Fibroblast of villous mesenchyme (primary cell): Measurements from ENCODE around the gene RAC2. TPM values are rescaled to one million over a fixed set of nuclear protein-coding genes. Genes with fewer than 3 reads are reported as not detected.

ENCODE experiments used
- DNase-seq: peaks from one replicate; pipeline ENCODE4 v3.0.0-alpha.2; 2010; ENCODE audit warnings: low read depth
- H3K4me3 ChIP-seq: 2 replicates; pipeline ENCODE4 v1.5.1; 2011; ENCODE audit warnings: low read depth, mild to moderate bottlenecking, low read length
- total RNA-seq: library from RNA; depleted of rRNA; stranded (reverse); fragments of >200 nt; gene quantifications from 2 replicates; pipeline ENCODE4 v1.2.3, GENCODE V29; 2012
- TF ChIP-seq, protein P1 (sequence below): IDR thresholded peaks from 2 replicates; pipeline ENCODE4 v1.5.1; 2012; ENCODE audit warnings: low read depth, mild to moderate bottlenecking, low read length; ENCODE audit not compliant: insufficient read depth

The RAC2 gene
- total RNA-seq, 1 donor, result 11.2 TPM

DNA sequence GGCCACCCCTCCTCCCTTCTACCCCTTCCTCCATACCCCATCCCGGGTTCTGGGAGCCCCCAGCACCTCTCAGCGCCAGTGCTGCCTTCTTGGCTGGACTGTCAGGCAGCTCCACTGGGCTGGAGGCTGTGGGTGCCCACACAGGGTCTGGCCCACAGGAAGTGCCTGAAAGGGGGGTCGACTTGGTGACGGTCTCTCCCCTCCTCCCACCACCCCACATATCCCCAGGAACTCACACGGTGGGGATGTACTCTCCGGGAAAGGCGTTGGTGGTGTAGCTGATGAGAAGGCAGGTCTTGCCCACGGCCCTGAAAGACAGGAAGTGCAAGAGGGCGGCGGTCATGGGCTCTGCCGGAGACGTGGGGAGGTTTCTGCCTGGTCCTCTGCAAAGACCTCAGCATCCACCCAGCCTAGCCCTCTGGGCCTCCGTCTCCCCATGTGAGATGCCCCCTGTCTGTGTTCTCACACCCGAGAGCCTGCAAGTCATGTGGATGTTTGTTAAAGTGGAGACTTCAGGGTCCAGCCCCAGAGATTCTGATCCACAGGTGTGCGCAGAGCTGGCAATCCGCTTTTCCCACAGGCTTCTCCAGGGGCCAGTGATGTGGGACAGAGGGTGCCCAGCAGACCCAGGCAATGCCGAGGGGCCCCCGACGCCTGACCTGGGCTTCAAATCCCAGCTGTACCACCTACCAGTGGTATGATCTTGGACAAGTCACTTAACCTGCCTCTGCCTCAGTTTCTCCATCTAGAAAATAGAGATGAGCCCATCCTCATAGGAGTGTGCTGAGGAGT is 2.5 kb downstream of the RAC2 start:
- no peak overlapping the region for H3K4me3 ChIP-seq
- TF ChIP-seq, protein P1, sequence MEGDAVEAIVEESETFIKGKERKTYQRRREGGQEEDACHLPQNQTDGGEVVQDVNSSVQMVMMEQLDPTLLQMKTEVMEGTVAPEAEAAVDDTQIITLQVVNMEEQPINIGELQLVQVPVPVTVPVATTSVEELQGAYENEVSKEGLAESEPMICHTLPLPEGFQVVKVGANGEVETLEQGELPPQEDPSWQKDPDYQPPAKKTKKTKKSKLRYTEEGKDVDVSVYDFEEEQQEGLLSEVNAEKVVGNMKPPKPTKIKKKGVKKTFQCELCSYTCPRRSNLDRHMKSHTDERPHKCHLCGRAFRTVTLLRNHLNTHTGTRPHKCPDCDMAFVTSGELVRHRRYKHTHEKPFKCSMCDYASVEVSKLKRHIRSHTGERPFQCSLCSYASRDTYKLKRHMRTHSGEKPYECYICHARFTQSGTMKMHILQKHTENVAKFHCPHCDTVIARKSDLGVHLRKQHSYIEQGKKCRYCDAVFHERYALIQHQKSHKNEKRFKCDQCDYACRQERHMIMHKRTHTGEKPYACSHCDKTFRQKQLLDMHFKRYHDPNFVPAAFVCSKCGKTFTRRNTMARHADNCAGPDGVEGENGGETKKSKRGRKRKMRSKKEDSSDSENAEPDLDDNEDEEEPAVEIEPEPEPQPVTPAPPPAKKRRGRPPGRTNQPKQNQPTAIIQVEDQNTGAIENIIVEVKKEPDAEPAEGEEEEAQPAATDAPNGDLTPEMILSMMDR, result no peak
- DNase-seq, result no peak

GRCh38 chr22:37240941-37241320 is 3.1 kb downstream of the RAC2 start:
- no peak for DNase-seq
- TF ChIP-seq, protein P1, result no peak
- no peak overlapping the region for H3K4me3 ChIP-seq

DNA sequence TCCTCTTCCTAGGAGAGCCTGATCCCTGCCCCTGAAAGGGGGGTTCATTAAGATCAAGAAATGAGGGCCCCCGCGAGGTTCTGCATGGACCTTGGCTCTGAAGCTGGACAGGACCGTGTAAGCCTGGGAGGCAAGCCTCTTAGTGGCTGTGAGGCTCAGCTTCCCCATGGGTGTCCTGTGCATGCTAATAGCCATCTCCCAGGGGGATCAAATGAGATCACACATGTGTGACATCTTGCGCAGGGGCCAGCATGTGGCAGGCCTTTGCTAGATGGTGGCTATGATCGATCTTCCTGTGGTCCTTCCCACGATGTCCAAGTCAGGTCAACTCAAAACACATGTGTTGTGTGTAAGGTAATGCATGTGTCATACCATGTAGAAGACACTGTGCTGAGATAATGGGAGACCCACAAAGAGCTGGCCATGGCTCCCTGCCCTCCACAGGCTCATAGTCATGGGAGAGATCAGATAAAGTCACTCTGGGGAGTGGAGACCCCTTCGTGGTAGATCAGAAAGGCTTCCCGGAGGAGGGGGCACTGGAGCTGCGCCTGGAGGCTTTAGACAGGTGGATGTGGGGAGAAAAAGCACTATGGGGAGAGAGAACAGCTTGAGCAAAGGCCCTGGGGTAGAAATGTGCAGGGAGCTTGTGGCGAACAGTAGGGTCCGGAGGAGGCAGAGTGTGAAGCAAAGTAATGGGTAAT is 3.7 kb downstream of the RAC2 start:
- DNase-seq, result no peak
- TF ChIP-seq, protein P1, result no peak
- no peak overlapping the region for H3K4me3 ChIP-seq

- TF ChIP-seq, protein P1, result no peak
- DNase-seq, result no peak
- H3K4me3 ChIP-seq, result no peak overlapping the region
Observed at GRCh38 chr22:37239336-37240239, 4.5 kb downstream of the RAC2 start.

DNA sequence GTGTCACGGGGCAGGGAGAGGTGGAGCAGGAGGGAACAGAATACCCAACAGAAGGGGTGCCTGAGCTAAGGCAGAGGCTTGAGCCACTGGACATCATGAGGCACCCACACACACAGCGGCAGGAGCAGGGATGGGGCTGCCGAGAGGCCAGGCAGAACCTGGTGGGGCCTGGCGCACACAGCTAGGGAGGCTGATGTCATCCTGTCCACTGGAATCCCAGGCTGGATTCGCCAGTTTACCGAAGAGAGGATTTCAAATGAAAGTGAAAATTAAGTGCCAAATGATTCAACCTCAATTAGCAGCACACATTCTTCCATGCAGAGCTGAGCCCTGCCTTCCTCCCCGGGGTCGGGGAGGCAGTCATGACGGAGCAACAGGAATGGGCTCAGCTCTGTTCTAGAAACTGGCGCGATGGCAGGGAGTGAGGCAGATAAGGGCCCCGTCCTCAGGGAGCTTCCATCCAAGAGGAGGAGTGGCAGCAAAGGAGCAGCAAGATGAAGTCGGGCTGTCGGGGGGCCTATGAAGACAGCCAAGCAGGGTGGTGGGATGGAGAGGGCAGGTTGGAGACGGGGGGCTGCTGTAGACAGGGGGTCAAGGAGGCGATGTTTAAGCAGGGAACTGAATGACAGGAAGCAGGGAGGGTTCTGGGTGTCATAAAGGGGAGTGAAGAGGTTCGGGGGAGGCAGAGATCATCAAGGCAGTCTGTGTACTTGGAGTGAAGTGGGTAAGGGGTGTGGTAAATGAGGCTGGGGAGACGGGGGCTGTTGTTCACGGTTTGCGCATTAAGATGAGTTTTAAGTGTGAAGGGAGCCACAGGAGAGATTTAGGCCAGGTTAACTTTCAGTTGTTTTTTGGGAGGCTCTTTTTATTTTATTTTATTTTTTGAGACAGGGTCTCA is 6.4 kb downstream of the RAC2 start:
- peak; percentile 60 for DNase-seq
- TF ChIP-seq, protein P1, result no peak
- no peak overlapping the region for H3K4me3 ChIP-seq
